Stimulated activated CD8-positive, alpha-beta memory T cell treated with anti-CD3 and anti-CD28 coated beads, Interleukin-15, amount 100 ng/mL, for 48 hours (primary cell): ENCODE measurements around the gene AKR1C1.
"Not testable (repeated sequence)": the region's sequence is repeated elsewhere in the genome, so short reads cannot be mapped to it uniquely, and the experiment has no call there.

ENCODE experiments used
- DNase-seq, 2 donors: peaks; one replicate each; pipeline ENCODE4 v3.0.0-alpha.2; 2020; ENCODE audit warnings: low read depth in 2 of 2

Gene AKR1C1

DNA sequence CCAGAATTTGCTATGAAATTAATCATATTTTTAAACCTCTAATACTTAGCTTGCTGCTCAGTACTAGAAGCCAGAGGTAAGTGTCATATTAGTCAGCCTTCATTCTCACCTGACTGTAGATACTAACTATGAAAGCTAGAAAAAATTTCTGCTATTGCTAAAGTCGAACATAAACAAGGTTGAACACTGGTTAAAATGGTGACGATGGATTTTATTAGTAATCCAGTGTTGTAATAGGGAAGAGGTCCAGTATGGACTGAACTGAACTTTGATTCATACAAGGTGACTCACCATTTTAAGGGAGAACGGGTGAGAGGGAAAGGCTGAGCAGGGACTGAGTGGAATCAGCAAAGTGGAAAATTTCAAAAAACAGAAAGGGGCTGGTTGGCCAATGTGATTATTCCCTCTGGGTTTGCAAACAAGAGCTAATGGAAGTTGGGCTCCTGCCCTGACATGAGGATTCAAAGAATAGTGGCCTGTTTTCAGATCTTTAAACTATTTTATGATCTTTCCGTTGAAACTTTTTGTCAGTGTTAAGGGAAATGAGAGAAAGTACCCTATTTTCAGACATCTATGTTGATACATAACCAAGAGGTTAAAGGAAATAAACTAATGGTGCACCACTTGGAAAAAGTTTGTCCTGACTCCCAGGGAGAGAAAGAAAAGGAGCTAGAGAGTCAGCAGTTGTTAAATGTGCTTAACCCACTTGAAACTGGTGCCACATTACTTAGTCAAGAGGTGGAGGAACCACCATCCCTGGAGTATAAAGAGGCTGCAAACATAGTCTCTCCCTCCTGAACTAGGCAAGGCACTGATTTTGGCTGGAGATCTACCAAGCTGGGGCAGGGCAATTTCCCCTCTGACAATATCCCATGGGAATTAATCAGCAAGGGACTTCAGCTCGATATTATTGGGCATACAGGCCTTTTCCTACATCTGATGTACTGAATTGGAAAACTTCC, 15.3 kb upstream of the AKR1C1 start:
- DNase-seq: no peak

DNA sequence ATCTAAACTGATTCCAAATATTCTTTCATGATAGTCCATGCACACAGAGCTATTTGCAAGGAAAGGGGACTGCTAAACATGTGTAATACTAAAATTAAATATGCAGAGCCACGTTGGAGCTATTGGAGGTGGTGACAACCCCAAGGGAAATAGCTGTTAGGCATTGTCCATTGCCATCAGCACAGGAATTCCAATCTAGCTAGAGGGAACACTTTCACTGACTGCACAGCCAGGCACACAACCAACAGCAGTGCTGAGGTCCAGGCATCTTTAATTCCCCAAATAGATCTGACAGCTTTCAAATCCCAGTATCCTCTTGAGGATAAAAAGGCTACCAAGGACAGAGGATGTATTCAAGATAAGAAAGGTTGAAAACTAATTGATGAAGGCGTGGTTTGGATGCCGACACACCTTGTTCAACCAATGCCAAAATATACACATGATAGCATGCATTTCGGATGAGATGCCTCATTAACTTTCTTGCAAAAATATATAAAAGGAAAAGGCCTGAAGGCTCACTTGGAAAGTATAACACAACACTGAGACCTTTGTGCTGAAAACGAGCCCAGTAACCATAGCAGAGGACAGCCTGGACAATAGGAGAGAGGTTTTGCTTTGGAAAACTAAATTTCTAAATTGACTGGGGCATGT, 11.6 kb upstream of the AKR1C1 start:
- not testable (repeated sequence) for DNase-seq

- DNase-seq: no peak
Measured at GRCh38 chr10:4953405-4953804, 9.8 kb upstream of the AKR1C1 start.

DNA sequence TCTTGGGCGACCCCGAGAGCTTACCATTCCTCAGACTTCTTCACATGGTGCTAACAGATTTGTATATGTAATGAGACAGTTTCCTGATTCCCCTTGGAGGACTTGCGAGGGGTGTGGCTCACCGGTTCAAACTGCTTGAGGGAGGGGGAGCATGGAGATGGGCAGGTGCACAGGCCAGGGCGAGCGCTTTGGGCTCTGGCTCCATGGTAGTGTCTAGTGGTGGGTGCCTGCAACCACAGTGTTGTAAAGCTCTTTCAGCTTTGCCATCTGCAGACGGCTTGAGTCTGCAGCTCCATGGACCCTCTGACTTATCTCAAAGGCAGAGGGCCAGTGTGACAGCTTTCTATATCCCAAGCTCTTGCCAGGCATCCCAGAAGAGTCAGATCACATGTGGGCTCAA, 7.1 kb upstream of the AKR1C1 start:
- DNase-seq: not testable (repeated sequence)

GRCh38 chr10:4956955-4957645, 6.1 kb upstream of the AKR1C1 start:
- not testable (repeated sequence) for DNase-seq

- not testable (repeated sequence) for DNase-seq
Measured at GRCh38 chr10:4961558-4961957, 1.7 kb upstream of the AKR1C1 start.

- DNase-seq: not testable (repeated sequence)
Measured at GRCh38 chr10:4962308-4962707, 907 bp upstream of the AKR1C1 start.

- not testable (repeated sequence) for DNase-seq
Measured at GRCh38 chr10:4963815-4964154, 570 bp downstream of the AKR1C1 start.

- not testable (repeated sequence) for DNase-seq
Measured at GRCh38 chr10:4965763-4966162, 2.5 kb downstream of the AKR1C1 start.

DNA sequence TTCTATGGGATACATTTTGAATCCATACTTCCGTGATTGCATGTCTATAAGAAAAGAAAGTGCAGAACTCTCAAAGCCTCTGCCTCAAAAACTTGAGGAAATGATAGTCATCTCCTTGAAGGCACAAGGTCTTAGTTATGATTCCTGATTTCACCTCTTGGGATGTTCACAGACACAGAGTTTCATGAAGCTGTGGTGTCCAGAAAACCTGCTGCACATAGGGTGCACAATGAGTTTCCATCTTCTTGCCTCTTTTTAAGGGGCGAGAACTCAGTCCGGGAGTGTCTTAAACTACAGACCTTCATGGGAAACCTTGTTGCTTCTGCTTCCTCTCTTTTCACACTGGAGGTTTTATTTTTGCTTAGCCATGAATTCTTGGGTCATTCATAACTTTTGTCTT, 4.0 kb downstream of the AKR1C1 start:
- DNase-seq: not testable (repeated sequence)

- not testable (repeated sequence) for DNase-seq
Measured at GRCh38 chr10:4969289-4969688, 6.1 kb downstream of the AKR1C1 start.

- DNase-seq: not testable (repeated sequence)
Measured at GRCh38 chr10:4970362-4970761, 7.1 kb downstream of the AKR1C1 start.

DNA sequence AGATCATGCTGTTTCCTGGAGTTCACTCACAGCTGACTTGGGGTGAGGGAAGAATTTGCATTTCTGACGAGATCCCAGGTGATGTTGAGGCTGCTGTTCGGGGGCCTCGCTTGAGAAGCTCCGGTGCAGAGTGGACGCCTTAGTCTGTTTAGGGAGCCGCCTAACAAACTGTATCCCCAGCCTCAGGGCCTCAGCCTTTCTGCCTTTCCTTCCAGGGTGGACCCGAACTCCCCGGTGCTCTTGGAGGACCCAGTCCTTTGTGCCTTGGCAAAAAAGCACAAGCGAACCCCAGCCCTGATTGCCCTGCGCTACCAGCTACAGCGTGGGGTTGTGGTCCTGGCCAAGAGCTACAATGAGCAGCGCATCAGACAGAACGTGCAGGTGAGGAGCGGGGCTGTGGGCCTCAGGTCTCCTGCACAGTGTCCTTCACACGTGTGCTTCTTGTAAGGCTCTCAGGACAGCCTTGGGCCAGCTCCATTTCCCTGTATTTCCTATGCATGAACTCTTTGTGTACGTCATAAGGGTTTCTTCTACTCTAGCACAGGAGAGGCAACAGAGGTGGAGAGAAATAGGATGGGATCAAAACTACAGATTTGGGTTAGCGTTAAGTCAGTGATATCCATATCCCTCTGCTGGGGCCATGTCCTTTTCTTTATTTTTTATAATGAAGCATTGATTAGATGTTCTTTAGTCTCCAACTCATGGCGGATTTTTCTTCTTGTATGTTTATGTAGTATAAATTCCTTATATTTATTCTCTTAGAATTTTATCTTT, 9.3 kb downstream of the AKR1C1 start:
- DNase-seq: not testable (repeated sequence)

DNA sequence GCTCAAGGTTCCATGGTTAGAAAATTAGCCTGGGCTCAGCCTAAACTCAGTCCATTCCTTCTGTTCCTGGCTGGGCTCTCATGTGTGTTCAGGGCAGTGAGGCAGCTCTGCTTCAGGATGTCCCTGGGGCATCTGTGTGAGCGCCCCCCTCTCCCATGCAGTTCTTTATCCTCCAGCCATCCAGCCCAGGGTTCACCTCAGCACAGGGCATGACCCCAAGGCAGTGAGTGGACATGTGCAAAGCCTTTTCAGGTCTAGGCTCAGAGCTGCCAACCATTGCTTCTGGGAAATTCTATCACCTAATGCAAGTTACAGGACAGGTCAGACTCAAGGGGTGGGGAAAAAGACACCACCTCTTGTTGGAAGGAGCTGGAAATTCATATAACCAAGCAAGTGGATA, 10.1 kb downstream of the AKR1C1 start:
- not testable (repeated sequence) for DNase-seq

DNA sequence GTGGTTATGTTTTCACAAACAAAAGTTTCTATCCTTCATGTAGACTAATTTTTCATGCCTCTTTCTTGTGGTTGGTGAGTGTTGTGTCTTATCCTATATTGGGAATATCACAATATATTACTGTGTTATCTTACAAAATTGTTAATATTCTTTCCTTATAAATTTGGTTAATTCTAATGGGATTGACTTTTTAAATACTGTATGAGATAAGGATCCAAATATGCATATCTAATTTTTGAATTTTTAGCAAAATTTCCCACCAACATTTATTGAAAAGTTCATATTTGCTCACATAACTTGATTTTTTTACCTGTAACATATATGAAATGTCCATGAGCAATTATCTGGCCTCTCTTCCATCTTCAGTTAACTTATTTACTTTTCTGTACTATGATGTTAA, 11.2 kb downstream of the AKR1C1 start:
- DNase-seq: not testable (repeated sequence)

DNA sequence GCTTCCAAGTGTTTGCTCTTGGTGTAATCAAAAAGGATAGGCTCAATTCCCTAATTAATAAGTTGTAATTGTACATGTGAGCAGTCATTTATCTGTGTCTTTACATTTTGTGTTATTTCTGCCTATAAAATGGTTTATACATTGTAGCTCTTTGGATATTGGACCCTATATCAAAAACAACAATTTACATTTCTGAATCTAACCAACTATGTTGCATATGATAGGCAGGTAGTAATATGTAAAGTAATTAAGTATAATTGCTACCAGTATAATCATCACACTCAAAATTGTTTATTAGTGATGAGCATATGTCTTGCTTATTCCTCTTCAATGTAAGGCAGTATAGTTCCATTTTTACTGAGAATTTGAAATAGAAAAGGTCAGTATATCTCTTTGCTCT, 13.8 kb downstream of the AKR1C1 start:
- no peak for DNase-seq

DNA sequence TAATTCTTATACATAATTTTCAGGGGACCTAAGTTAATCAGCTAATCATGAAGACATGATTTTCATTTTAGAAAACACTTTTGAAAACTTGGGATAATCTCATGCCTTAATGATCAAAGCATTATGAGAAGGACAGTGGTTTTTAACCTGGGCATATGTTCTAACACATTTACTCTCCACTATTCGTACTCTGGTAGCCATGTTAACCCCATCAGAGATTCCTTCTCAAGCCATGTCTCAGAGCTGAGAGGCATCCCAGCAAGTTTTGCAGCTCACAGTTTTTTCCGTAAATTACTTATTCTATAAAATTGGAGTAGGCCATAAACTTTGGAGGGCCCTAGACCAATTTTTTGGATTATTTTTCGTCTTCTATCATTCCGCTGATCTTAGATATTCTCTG, 15.7 kb downstream of the AKR1C1 start:
- no peak for DNase-seq

- DNase-seq: no peak
Measured at GRCh38 chr10:4980793-4981192, 17.6 kb downstream of the AKR1C1 start.

GRCh38 chr10:4981722-4982471, 18.7 kb downstream of the AKR1C1 start:
- DNase-seq: no peak

- no peak for DNase-seq
Measured at GRCh38 chr10:4982764-4983226, 19.6 kb downstream of the AKR1C1 start.
